SK-N-SH (cell line): ENCODE measurements around the gene SEPTIN7. TPM values are rescaled to one million over a fixed set of nuclear protein-coding genes. Genes with fewer than 3 reads are reported as not detected.
A peak's percentile ranks its signal among the peaks of the same experiment; 100 is the strongest.

Experiments
- CTCF ChIA-PET: fragments of 300-600, 350-600 bp; formaldehyde crosslinking; extraction: SDS; loops from one replicate; lab custom pipeline; 2021; lab: Yijun Ruan, JAX
- POLR2A ChIA-PET: fragments of 350-600 bp; sonication (Branson Sonifier 250); formaldehyde crosslinking; extraction: SDS; loops from one replicate; lab custom pipeline; 2020; ENCODE audit warnings: antibody characterized with exemption, inconsistent platforms; lab: Yijun Ruan, JAX
- DNase-seq: peaks from one replicate; pipeline ENCODE4 v3.0.0; 2012
- H2AFZ ChIP-seq: fragments of 200-600 bp; sonication (generic); 2 replicates; pipeline ENCODE4 v1.8.1; 2016; ENCODE audit warnings: antibody characterized with exemption, mild to moderate bottlenecking, low read depth
- H3F3A ChIP-seq: fragments of 200-600 bp; sonication (generic); replicated peaks from 2 replicates; pipeline ENCODE3; 2016; ENCODE audit warnings: antibody characterized with exemption, mild to moderate bottlenecking; ENCODE audit not compliant: insufficient read depth
- H3K27ac ChIP-seq, 2 experiments: fragments of 200-500 bp in 1 of 2; fragments of 200-600 bp in 1 of 2; sonication (Bioruptor generic) in 1 of 2; sonication (generic), shearing (Covaris generic) in 1 of 2; 2 replicates each; pipeline versions ENCODE4 v1.5.1 to v1.6.1; 2014 to 2016; ENCODE audit warnings: low read depth in 2 of 2, inconsistent platforms in 1 of 2, low read length in 1 of 2, mild to moderate bottlenecking in 1 of 2, mixed read lengths in 1 of 2
- H3K27me3 ChIP-seq: fragments of 200-600 bp; sonication (generic), shearing (Covaris generic); 2 replicates; pipeline ENCODE4 v1.6.1; 2016; ENCODE audit warnings: mixed run types; ENCODE audit not compliant: insufficient read depth
- H3K36me3 ChIP-seq, 2 experiments: fragments of 200-500 bp in 1 of 2; fragments of 200-600 bp in 1 of 2; sonication (Bioruptor generic) in 1 of 2; sonication (generic) in 1 of 2; replicated peaks in 1 of 2; 2 replicates each; pipeline versions ENCODE3 to v1.5.1; 2014 to 2016; ENCODE audit warnings: low read length in 1 of 2, mild to moderate bottlenecking in 1 of 2; ENCODE audit not compliant: insufficient read depth in 2 of 2, control insufficient read depth in 1 of 2
- H3K4me1 ChIP-seq, 2 experiments: fragments of 200-500 bp in 1 of 2; fragments of 200-600 bp in 1 of 2; sonication (Bioruptor generic) in 1 of 2; sonication (generic), shearing (Covaris generic) in 1 of 2; 2 replicates each; pipeline versions ENCODE4 v1.5.1 to v1.6.1; 2014 to 2016; ENCODE audit warnings: low read depth in 1 of 2, low read length in 1 of 2, mixed run types in 1 of 2; ENCODE audit not compliant: insufficient read depth in 2 of 2, control insufficient read depth in 1 of 2
- H3K4me2 ChIP-seq: fragments of 200-600 bp; sonication (generic), shearing (Covaris generic); 2 replicates; pipeline ENCODE4 v1.6.1; 2017; ENCODE audit warnings: mixed run types
- H3K4me3 ChIP-seq, 2 experiments: fragments of 200-500 bp in 1 of 2; fragments of 200-600 bp in 1 of 2; sonication (Bioruptor generic) in 1 of 2; sonication (generic), shearing (Covaris generic) in 1 of 2; 2 replicates each; pipeline versions ENCODE4 v1.5.1 to v1.8.1; 2014 to 2016; ENCODE audit warnings: low read depth in 2 of 2, inconsistent platforms in 1 of 2, low read length in 1 of 2, mild to moderate bottlenecking in 1 of 2, mixed read lengths in 1 of 2, moderate library complexity in 1 of 2
- H3K79me2 ChIP-seq: fragments of 200-600 bp; sonication (generic); 2 replicates; pipeline ENCODE4 v1.8.1; 2017; ENCODE audit warnings: mild to moderate bottlenecking; ENCODE audit not compliant: insufficient read depth
- H3K9ac ChIP-seq: fragments of 200-600 bp; sonication (generic); 2 replicates; pipeline ENCODE4 v1.6.1; 2017; ENCODE audit warnings: mixed run types
- H3K9me2 ChIP-seq: fragments of 200-600 bp; sonication (generic); 2 replicates; pipeline ENCODE4 v1.6.1; 2017; ENCODE audit warnings: mixed run types
- H3K9me3 ChIP-seq: fragments of 200-600 bp; sonication (generic); 2 replicates; pipeline ENCODE4 v1.6.1; 2017; ENCODE audit warnings: mixed run types, mild to moderate bottlenecking, moderate library complexity
- H4K20me1 ChIP-seq: fragments of 200-600 bp; sonication (generic); 2 replicates; pipeline ENCODE4 v1.6.1; 2017; ENCODE audit warnings: mild to moderate bottlenecking, mixed run types; ENCODE audit not compliant: insufficient read depth
- CTCF ChIP-seq: fragments of 200-600 bp; sonication (generic); IDR thresholded peaks from 2 replicates; pipeline ENCODE4 v1.6.1; 2017; ENCODE audit warnings: antibody characterized with exemption, mild to moderate bottlenecking, moderate library complexity
- EZH2phosphoT487 ChIP-seq: fragments of 200-600 bp; sonication (generic); IDR thresholded peaks from 2 replicates; pipeline ENCODE4 v1.6.1; 2017; ENCODE audit warnings: low read depth, mixed run types, mild to moderate bottlenecking, antibody characterized with exemption, moderate library complexity, borderline replicate concordance
- FOXJ3 ChIP-seq: sonication (generic); formaldehyde crosslinking; IDR thresholded peaks from 2 replicates; pipeline ENCODE4 v1.5.1; 2020; ENCODE audit warnings: mild to moderate bottlenecking, missing genetic modification reagents
- SIN3A ChIP-seq: IDR thresholded peaks from 2 replicates; pipeline ENCODE4 v1.6.1; 2012; ENCODE audit warnings: low read depth, mild to moderate bottlenecking, low read length, moderate library complexity, borderline replicate concordance
- USF1 ChIP-seq: IDR thresholded peaks from 2 replicates; pipeline ENCODE4 v1.4.0; 2012; ENCODE audit warnings: low read depth, borderline replicate concordance
- USF2 ChIP-seq: fragments of 150-350 bp; IDR thresholded peaks from 2 replicates; pipeline ENCODE4 v1.6.1; 2017; ENCODE audit warnings: antibody characterized with exemption, low read length, low read depth, borderline replicate concordance
- WGBS: methylation state at CpG from one replicate; pipeline ENCODE4 v1.1.6; 2017; ENCODE audit warnings: low lambda C conversion rate; 5-methylcytosine and 5-hydroxymethylcytosine counted together
- polyA plus RNA-seq, 3 experiments: library from polyadenylated mRNA; depleted of rRNA; stranded (reverse); fragments of >200 nt; gene quantifications; 2 replicates each; pipeline ENCODE4 v1.2.3, GENCODE V29; 2012

The SEPTIN7 gene
- polyA plus RNA-seq, 1 of the 3 experiments (the other 2 are of a cell fraction) = 119 TPM

GRCh38 chr7:35848725-35849124 is 47.9 kb downstream of the SEPTIN7 start:
- H3K4me2 ChIP-seq = no peak overlapping the region
- no peak overlapping the region for H3K4me3 ChIP-seq
- H3K4me1 ChIP-seq = peaks cover 0 to 6% of the 10 kb centered on the region in 2 experiments; a peak in 3 of 4 replicates
- no peak for TF ChIP-seq SIN3A
- TF ChIP-seq USF1 = no peak
- TF ChIP-seq EZH2phosphoT487 = no peak
- TF ChIP-seq FOXJ3 (CRISPR knock-in tag) = no peak
- ChIA-PET POLR2A (no interaction called here), CTCF (interaction anchor here (1.1 kb wide), 1 partner anchor 21 kb away, joined by 5 read pairs; no protein-coding TSS in a partner anchor)
- DNase-seq = no peak
- no peak overlapping the region for H3K27ac ChIP-seq
- H2AFZ ChIP-seq = no peak overlapping the region
- WGBS = 98% methylated on average over 2 of the region's 2 CpGs
- H3F3A ChIP-seq = peaks cover 11% of the 10 kb centered on the region
- peaks cover 79% of the 10 kb centered on the region for H4K20me1 ChIP-seq
- H3K79me2 ChIP-seq = peaks cover 99% of the 10 kb centered on the region
- H3K9me2 ChIP-seq = no peaks in the 10 kb centered on the region
- H3K27me3 ChIP-seq = no peaks in the 10 kb centered on the region
- H3K36me3 ChIP-seq = peaks cover 47 to 63% of the 10 kb centered on the region in 2 experiments
- H3K9ac ChIP-seq = no peak overlapping the region
- H3K9me3 ChIP-seq = no peaks in the 10 kb centered on the region

GRCh38 chr7:35849158-35849831 is 48.4 kb downstream of the SEPTIN7 start:
- Histone ChIP-seq H2AFZ (no peak overlapping the region), H3K4me2 (no peak overlapping the region), H3K9me3 (no peaks in the 10 kb centered on the region), H3K27me3 (no peaks in the 10 kb centered on the region), H4K20me1 (peaks cover 83% of the 10 kb centered on the region), H3K36me3 (peaks cover 45 to 58% of the 10 kb centered on the region in 2 experiments), H3K4me1 (peaks cover 0 to 3% of the 10 kb centered on the region in 2 experiments; a peak in 2 of 4 replicates), H3K27ac (no peak overlapping the region), H3K4me3 (no peak overlapping the region), H3K9ac (no peak overlapping the region), H3F3A (peaks cover 10% of the 10 kb centered on the region), H3K79me2 (peaks cover 99% of the 10 kb centered on the region), H3K9me2 (no peaks in the 10 kb centered on the region)
- no peak for DNase-seq
- POLR2A ChIA-PET = no interaction called here
- TF ChIP-seq CTCF (peak; percentile 35; the same call in 1 of the 2 replicates), USF2 (no peak)
- CTCF ChIA-PET = no interaction called here
- WGBS = 92% methylated on average over 7 of the region's 7 CpGs
